ENCODE measurements around the gene PIPOX.

The PIPOX gene

GRCh38 chr17:29103341-29103740 lies 60.4 kb downstream of the PIPOX start:
- DNase-seq: no peak
